H54 (cell line): ENCODE results near the gene ZNF548.

Experiments
- DNase-seq: peaks from one replicate; pipeline ENCODE4 v3.0.0; 2011; ENCODE audit warnings: low spot score, mixed read lengths; ENCODE audit not compliant: insufficient read length
- FAIRE-seq: peaks from 3 replicates; lab custom pipeline; 2011; peaks lifted over from hg19 to GRCh38; lab: Jason Lieb, UNC
- POLR2A ChIP-seq: IDR thresholded peaks from 2 replicates; pipeline ENCODE4 v1.6.1; 2011; ENCODE audit warnings: low read depth, mild to moderate bottlenecking, low read length

The ZNF548 gene

DNA sequence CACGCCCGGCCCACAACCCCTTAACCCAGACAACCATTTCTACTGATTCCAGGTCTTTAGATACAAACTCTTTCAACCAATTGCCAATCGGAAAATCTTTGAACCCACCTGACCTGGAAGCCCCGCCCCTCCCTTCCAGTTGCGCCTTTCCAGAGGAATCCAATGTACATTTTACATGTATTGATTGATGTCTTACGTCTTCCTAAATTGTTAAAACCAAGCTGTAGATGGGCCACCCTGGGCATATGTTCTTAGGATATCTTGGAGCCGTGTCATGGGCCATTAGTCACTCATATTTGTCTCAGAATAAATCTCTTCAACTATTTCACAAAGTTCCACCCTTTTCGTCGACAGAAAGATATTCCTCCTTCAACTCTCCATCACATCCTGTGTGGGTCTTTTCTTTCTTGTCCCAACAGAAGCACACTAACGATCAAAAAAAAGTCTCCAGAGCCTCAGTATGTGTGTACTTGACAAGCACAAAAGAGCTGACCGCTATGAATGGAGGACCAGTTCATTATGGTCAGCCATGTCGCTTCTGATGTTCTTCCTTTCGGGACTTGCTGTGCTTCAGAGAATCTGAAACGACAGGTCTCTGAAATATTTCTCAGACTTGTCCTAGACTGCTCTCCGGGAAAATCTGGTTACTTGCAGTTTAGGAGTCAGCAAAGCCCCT is 44.9 kb downstream of the ZNF548 start:
- FAIRE-seq (no peak), DNase-seq (no peak)
- no peak for TF ChIP-seq POLR2A

DNA sequence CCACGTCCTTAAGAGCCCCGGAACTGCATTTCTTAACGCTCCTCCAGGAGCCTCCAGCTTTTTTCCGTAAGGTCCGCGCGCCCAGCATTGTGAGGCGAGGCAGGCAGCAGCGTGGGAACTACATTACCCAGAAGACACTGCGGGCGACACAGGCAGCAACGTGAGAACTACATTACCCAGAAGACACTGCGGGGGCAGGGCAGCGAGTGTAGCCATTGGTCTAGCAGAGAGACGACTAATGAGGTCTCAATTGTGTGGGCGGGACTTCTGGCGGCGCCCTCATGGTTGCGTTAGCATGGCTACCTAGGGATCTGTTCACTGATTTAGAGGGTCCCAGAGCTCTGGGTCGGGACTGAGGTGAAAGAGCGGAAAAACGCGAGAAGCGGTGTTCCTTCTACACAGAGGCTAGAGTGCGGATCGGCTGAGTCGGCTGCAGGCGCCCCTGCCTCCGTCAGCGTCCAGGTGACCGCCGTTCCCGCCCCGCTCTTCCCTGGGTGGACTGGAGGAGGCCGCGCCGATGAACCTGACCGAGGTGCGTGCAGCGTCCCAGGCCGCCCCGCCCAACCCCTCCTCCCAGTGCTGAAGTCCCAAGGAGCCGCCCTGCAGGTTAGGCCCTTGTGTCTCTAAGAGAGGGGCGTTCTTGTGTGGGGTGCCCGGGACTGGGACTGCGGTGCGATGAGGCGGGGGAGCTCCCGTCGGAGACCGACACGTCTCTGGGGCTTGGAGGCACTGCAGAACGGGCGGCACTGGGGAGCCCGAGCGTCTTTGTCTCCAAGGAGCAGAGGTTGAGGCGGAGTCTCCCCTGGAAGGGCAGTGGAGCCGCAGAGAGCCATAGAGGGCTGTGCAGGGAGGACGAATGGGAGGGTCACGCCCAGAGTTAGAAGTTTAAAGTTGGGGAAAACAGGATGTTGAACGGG is 45.7 kb downstream of the ZNF548 start, which contains the start of gene ZNF749:
Gene ZNF749 (plus strand): TSS at position 264 of the 917 bp plus-strand sequence. CDS start 254 bp downstream, at position 518.
- DNase-seq: peak; percentile 98
- peak; percentile 50 for TF ChIP-seq POLR2A
- peak; percentile 84 for FAIRE-seq

DNA sequence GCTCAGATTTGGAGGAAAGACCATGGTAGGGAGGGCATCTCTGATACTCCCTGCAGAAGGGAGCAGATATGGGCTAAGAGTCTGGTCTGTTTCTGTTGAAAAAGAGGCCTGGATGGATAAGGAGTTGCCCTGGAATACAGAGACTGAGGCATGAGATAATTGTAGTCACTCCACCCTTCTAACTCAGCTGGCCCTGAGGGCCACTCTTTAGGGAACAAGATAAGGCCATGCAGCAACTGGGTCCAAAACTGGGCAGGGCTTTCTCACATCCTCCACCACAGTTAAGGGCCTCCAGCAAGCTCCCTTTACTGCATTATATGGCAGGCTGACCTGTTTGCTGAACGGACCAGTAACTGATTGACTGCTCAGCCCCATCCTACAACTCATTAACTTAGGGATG is 46.8 kb downstream of the ZNF548 start:
- FAIRE-seq: no peak
- DNase-seq: no peak
- TF ChIP-seq POLR2A: no peak

DNA sequence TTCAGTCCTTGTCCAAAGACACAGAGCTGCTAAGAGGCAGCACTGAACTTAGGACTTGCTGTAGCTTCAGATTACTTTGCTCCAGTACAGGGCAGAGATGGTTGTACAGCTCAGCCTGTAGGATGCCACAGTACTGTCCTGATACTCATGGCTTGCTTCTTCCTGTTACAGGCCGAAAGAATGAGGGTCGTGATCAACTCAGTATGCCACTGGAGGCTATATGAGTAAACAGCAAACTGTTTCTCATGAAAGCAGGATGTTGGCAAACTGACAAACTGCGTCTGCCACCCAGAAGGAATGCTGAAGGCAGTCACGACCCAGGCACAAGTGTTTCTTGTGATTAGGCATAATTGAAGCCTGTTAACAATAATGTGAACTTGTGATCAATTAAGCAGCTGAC is 48.3 kb downstream of the ZNF548 start:
- DNase-seq: no peak
- TF ChIP-seq POLR2A: no peak
- no peak for FAIRE-seq

DNA sequence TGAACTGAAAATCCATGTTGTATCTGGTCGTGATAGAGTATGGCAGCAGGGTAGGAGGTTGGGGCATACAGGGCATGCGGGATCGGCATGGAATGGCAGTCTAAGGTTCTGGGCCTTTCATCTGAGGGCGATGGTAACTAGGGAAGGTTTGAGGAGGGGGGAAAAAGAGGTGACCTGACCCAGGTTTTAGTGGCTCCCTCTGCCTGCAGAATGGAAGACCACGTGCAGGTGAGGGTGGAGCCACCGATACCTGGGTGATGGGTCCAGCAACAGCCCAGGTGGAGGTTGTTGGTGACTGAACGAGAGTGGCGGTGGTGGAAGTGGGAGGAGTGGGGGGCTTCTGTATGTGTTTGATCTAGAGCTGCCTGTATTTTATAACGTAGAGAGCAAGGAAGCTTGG is 49.3 kb downstream of the ZNF548 start:
- FAIRE-seq (no peak), DNase-seq (no peak)
- no peak for TF ChIP-seq POLR2A

DNA sequence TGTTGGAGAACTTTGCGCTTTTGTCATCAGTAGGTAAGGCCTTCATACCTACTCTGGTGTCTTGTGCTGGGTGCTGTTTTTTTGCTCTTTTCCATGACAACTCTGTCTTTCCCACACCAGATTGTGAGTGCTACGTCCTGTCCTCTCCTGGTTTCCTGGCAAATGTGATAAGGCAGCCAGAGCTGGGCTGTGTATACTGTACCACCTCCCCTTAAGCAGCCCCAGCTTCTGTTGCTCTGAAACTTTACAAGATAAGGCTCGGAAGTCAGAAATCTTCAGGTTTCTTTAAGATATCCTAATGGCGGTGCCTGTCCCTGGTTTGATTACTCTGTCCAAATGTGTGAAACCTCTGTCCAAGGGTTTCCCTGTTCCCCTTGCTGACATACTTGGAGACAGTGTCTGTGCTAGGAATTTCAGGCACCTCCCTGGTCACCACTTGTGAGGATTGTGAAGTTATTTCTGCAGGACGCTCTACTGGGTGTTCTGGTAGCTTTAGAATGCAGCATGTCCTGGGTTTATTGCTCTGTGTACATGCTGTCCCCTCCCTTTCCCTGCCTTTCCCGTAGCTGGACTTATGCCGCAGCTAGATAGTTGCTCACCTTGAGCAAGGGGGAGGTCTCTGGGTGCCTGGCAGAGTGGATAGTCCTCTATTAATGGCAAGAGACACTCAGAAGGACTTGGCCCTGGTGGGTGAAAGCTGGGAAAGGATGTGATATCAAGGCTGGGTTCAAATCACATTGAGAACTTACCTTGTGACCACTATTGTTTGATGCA is 52.5 kb downstream of the ZNF548 start:
- no peak for TF ChIP-seq POLR2A
- DNase-seq (no peak), FAIRE-seq (no peak)

DNA sequence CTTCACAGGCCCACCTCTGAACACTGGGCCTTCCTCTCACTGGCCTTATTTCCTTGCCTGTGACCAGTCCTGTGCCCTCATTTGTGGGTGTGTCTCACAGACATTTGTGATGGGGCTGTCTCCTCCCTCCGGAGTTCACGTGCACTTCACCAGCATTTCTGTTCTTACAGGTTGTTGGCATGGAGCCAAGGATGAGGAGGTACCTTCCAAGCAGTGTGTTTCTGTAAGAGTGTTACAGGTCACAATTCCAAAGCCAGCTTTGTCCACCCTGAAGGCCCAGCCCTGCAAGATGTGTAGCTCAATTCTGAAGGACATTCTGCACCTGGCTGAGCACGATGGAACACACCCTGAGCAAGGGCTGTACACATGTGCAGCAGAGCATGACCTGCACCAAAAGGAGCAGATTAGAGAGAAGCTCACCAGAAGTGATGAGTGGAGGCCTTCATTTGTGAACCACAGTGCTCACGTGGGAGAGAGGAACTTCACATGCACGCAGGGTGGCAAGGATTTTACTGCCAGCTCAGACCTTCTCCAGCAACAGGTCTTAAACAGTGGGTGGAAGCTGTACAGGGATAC is 53.6 kb downstream of the ZNF548 start:
- no peak for DNase-seq
- no peak for FAIRE-seq
- TF ChIP-seq POLR2A: no peak

DNA sequence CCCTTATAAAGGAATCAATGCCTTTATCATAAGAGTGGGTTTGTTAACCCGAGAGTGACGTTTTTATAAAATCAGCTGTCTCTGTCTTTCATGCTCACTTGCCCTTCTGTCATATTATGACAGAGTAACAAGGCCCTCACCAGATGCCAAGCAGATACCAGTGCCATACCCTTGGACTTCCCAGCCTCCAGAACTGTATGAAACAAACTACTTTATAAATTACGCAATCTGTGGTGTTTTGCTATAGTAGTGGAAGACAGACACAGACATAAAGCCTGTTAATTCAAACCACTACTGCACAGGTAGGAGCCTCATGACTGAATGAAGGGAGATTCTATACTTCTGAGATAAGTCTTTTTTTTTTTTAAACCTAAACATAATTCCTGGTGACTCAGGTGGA is 62.7 kb downstream of the ZNF548 start:
- no peak for FAIRE-seq
- DNase-seq: no peak
- TF ChIP-seq POLR2A: no peak
